ENCODE results near the gene DRAM2.

The DRAM2 gene

DNA sequence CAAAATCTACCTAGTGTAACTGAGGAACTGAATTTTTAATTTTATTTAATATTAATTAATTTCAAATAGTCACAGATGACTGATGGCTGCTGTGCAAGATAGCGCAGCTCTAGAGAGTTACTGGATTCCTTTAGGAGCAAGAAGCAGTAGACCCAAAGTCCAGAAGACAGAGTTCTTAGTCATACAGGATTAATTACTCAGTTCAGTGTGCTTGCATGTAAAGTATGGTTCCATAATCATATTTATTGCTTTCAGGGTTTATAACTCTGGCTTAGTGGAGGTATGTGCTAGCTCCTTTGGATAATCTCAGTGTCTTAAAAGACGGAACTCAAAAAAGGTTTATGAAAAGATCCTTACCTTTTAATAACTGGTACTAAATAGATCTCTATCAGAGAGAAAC is 17.5 kb upstream of the DRAM2 start:
- no peaks in the 10 kb centered on the region for H3K9me2 ChIP-seq (ENCODE audit: low read depth, low read length)
- no peak overlapping the region for H3K4me2 ChIP-seq (ENCODE audit: low read length)
- no peak overlapping the region for H3K4me3 ChIP-seq (ENCODE audit: low read depth, low read length, poor library complexity, severe bottlenecking)
- no peaks in the 10 kb centered on the region for H3F3A ChIP-seq (ENCODE audit: insufficient read depth, low read length)
- peaks cover 59% of the 10 kb centered on the region for H3K79me2 ChIP-seq (ENCODE audit: insufficient read depth, low read length)
- H3K9me3 ChIP-seq (ENCODE audit: low read length), result 0 out of 2 replicates have a peak, but pooled peaks cover 5% of the 10 kb centered on the region
- H3K27ac ChIP-seq (ENCODE audit: low read depth, low read length, poor library complexity, severe bottlenecking), result no peak overlapping the region
- no peak for TF ChIP-seq EZH2 (IDR thresholded peaks at IDR 0.05; ENCODE audit: borderline replicate concordance, low read length)
- TF ChIP-seq, protein P1, sequence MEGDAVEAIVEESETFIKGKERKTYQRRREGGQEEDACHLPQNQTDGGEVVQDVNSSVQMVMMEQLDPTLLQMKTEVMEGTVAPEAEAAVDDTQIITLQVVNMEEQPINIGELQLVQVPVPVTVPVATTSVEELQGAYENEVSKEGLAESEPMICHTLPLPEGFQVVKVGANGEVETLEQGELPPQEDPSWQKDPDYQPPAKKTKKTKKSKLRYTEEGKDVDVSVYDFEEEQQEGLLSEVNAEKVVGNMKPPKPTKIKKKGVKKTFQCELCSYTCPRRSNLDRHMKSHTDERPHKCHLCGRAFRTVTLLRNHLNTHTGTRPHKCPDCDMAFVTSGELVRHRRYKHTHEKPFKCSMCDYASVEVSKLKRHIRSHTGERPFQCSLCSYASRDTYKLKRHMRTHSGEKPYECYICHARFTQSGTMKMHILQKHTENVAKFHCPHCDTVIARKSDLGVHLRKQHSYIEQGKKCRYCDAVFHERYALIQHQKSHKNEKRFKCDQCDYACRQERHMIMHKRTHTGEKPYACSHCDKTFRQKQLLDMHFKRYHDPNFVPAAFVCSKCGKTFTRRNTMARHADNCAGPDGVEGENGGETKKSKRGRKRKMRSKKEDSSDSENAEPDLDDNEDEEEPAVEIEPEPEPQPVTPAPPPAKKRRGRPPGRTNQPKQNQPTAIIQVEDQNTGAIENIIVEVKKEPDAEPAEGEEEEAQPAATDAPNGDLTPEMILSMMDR (IDR thresholded peaks at IDR 0.05; ENCODE audit: low read length), result no peak
- H2AFZ ChIP-seq (ENCODE audit: low read length), result no peak overlapping the region
- no peak overlapping the region for H3K9ac ChIP-seq (ENCODE audit: low read length)
- H3K36me3 ChIP-seq (ENCODE audit: insufficient read depth, low read length), result peaks cover 90% of the 10 kb centered on the region
- H4K20me1 ChIP-seq (ENCODE audit: insufficient read depth, low read length), result no peaks in the 10 kb centered on the region
- peaks cover 2% of the 10 kb centered on the region for H3K4me1 ChIP-seq (ENCODE audit: insufficient read depth, low read length, severe bottlenecking)
- H3K27me3 ChIP-seq (ENCODE audit: insufficient read depth, low read length), result no peaks in the 10 kb centered on the region

DNA sequence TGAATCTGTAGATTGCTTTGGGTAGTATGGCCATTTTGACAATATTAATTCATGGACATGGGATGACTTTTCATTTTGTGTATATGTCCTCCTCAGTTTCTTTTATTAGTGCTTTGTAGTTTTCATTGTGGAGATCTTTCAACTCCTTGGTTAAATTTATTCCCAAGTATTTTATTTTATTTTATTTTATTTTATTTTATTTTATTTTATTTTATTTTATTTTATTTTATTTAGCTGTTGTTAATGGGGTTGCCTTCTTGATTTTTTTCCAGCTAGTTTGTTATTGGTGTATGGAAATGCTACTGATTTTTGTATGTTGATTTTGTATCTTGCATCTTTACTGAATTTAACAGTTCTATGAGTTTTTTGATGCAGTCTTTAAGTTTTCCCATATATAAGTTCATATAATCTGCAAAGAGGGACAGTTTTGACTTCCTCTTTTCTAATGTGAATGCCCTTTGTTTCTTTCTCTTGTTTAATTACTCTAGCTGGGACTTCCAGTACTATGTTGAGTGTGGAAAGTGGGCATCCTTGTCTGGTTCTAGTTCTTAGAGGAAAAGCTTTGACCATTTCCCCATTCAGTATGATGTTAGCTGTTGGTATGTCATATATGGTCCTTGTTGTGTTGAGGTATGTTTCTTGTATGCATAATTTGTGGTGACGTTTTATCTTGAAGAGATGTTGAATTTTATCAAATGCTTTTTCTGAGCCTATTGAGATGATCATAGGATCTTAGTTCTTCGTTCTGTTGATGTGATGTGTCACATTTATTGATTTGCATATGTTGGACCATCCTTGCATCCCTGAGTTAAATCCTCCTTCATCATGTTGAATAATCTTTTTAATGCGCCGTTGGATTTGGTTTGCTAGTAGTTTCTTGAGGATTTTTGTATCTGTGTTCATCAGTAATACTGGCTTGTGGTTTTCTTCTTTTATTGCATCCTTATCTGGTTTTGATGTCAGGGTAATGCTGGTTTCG is 14.4 kb upstream of the DRAM2 start:
- Histone ChIP-seq H3K9ac (ENCODE audit: low read length) (no peak overlapping the region), H3K27me3 (ENCODE audit: insufficient read depth, low read length) (no peaks in the 10 kb centered on the region), H3F3A (ENCODE audit: insufficient read depth, low read length) (no peaks in the 10 kb centered on the region), H3K9me2 (ENCODE audit: low read depth, low read length) (no peaks in the 10 kb centered on the region), H3K27ac (ENCODE audit: low read depth, low read length, poor library complexity, severe bottlenecking) (no peak overlapping the region), H3K4me1 (ENCODE audit: insufficient read depth, low read length, severe bottlenecking) (peaks cover 33% of the 10 kb centered on the region), H3K4me2 (ENCODE audit: low read length) (no peak overlapping the region), H3K36me3 (ENCODE audit: insufficient read depth, low read length) (peaks cover 90% of the 10 kb centered on the region), H3K4me3 (ENCODE audit: low read depth, low read length, poor library complexity, severe bottlenecking) (no peak overlapping the region), H3K9me3 (ENCODE audit: low read length) (0 out of 2 replicates have a peak, but pooled peaks cover 5% of the 10 kb centered on the region), H4K20me1 (ENCODE audit: insufficient read depth, low read length) (no peaks in the 10 kb centered on the region), H2AFZ (ENCODE audit: low read length) (no peak overlapping the region), H3K79me2 (ENCODE audit: insufficient read depth, low read length) (peaks cover 88% of the 10 kb centered on the region)
- no peak for TF ChIP-seq EZH2 (IDR thresholded peaks at IDR 0.05; ENCODE audit: borderline replicate concordance, low read length)
- TF ChIP-seq, protein P1 (IDR thresholded peaks at IDR 0.05; ENCODE audit: low read length), result no peak

DNA sequence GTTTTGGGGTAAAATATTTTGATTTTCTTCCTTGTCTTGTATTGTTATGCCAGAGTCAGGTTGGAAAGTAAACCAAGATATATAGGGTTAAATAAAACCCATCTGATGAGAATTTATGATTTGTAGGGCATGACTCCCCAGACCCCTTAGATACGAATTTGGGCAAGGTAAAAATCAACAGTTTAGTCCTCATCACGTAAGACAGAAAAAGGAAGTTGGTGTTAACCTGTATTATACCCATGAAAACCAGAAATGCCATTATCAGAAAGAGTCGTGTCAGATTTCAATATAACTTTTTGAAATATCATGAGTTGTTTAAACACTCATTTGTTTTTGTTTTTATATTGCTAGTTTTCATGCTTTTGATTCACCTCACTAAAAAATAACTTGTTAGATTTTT is 11.9 kb upstream of the DRAM2 start:
- no peak for TF ChIP-seq EZH2 (IDR thresholded peaks at IDR 0.05; ENCODE audit: borderline replicate concordance, low read length)
- H3K4me3 ChIP-seq (ENCODE audit: low read depth, low read length, poor library complexity, severe bottlenecking), result no peak overlapping the region
- no peaks in the 10 kb centered on the region for H3K27me3 ChIP-seq (ENCODE audit: insufficient read depth, low read length)
- 0 out of 2 replicates have a peak, but pooled peaks cover 5% of the 10 kb centered on the region for H3K9me3 ChIP-seq (ENCODE audit: low read length)
- peak overlapping the region; percentile 47 for H3K27ac ChIP-seq (ENCODE audit: low read depth, low read length, poor library complexity, severe bottlenecking)
- H3K4me1 ChIP-seq (ENCODE audit: insufficient read depth, low read length, severe bottlenecking), result peaks cover 56% of the 10 kb centered on the region
- H3K9ac ChIP-seq (ENCODE audit: low read length), result no peak overlapping the region
- no peaks in the 10 kb centered on the region for H3F3A ChIP-seq (ENCODE audit: insufficient read depth, low read length)
- no peak overlapping the region; the same call in 1 of the 2 replicates for H3K4me2 ChIP-seq (ENCODE audit: low read length)
- peaks cover 92% of the 10 kb centered on the region for H3K36me3 ChIP-seq (ENCODE audit: insufficient read depth, low read length)
- peaks cover 99% of the 10 kb centered on the region for H3K79me2 ChIP-seq (ENCODE audit: insufficient read depth, low read length)
- H4K20me1 ChIP-seq (ENCODE audit: insufficient read depth, low read length), result no peaks in the 10 kb centered on the region
- H2AFZ ChIP-seq (ENCODE audit: low read length), result no peak overlapping the region
- H3K9me2 ChIP-seq (ENCODE audit: low read depth, low read length), result no peaks in the 10 kb centered on the region

Data from OCI-LY1 (cell line).